Right kidney (tissue), 1 donor: ENCODE measurements around the gene RTCB.
A peak's percentile ranks its signal among the peaks of the same experiment; 100 is the strongest.
"Not testable (repeated sequence)": the region's sequence is repeated elsewhere in the genome, so short reads cannot be mapped to it uniquely, and the experiment has no call there.

ENCODE experiments used
- DNase-seq: peaks from one replicate; pipeline ENCODE4 v3.0.0-alpha.2; 2016

RTCB gene

GRCh38 chr22:32396255-32396654, 15.8 kb downstream of the RTCB start:
- no peak for DNase-seq

- no peak for DNase-seq
Observed at GRCh38 chr22:32395107-32395506, 16.9 kb downstream of the RTCB start.

GRCh38 chr22:32389685-32390084, 22.4 kb downstream of the RTCB start:
- DNase-seq = no peak

- no peak for DNase-seq
Observed at GRCh38 chr22:32385681-32386080, 26.4 kb downstream of the RTCB start.

GRCh38 chr22:32380991-32381390, 31.1 kb downstream of the RTCB start:
- DNase-seq = no peak

GRCh38 chr22:32378707-32379272, 33.3 kb downstream of the RTCB start:
- DNase-seq = no peak

- DNase-seq = no peak
Observed at GRCh38 chr22:32376681-32377080, 35.4 kb downstream of the RTCB start.

- DNase-seq = no peak
Observed at GRCh38 chr22:32375678-32376450, 36.2 kb downstream of the RTCB start.

GRCh38 chr22:32364210-32364609, 47.8 kb downstream of the RTCB start:
- no peak for DNase-seq

GRCh38 chr22:32361257-32361656, 50.8 kb downstream of the RTCB start:
- no peak for DNase-seq

- not testable (repeated sequence) for DNase-seq
Observed at GRCh38 chr22:32360096-32360495, 52.0 kb downstream of the RTCB start.

GRCh38 chr22:32357567-32357966, 54.5 kb downstream of the RTCB start, which contains the start of gene RFPL3:
Gene RFPL3, plus strand, starts transcription at chr22:32357867. Its CDS starts 205 bp downstream, at chr22:32358072.
- DNase-seq = not testable (repeated sequence)

- no peak for DNase-seq
Observed at GRCh38 chr22:32355760-32356159, 56.3 kb downstream of the RTCB start.

- no peak for DNase-seq
Observed at GRCh38 chr22:32354360-32355351, 57.4 kb downstream of the RTCB start.

- DNase-seq = no peak
Observed at GRCh38 chr22:32353840-32354239, 58.2 kb downstream of the RTCB start.

GRCh38 chr22:32353292-32353691, 58.8 kb downstream of the RTCB start:
- no peak for DNase-seq

GRCh38 chr22:32352681-32353080, 59.4 kb downstream of the RTCB start:
- DNase-seq = no peak

GRCh38 chr22:32351875-32352274, 60.2 kb downstream of the RTCB start:
- DNase-seq = not testable (repeated sequence)

GRCh38 chr22:32348031-32348611, 63.9 kb downstream of the RTCB start:
- no peak for DNase-seq

- DNase-seq = no peak
Observed at GRCh38 chr22:32343941-32344340, 68.1 kb downstream of the RTCB start.

GRCh38 chr22:32342977-32343376, 69.1 kb downstream of the RTCB start:
- DNase-seq = no peak

GRCh38 chr22:32341122-32341740, 70.8 kb downstream of the RTCB start:
- DNase-seq = peak; percentile 39
